Measurements from ENCODE around the gene SSX2IP.

GRCh38 chr1:84611796-84612195 lies 78.5 kb downstream of the SSX2IP start:
- TF ChIP-seq POLR2A (IDR thresholded peaks at IDR 0.05) (no peak), POLR2AphosphoS5 (IDR thresholded peaks at IDR 0.05) (no peak)
